T-helper 1 cell (primary cell): ENCODE measurements around the gene PMP22.
"Not testable (repeated sequence)": the region's sequence is repeated elsewhere in the genome, so short reads cannot be mapped to it uniquely, and the experiment has no call there.

Experiments used
- DNase-seq, 5 donors: peaks; one replicate each; pipeline ENCODE4 v3.0.0-alpha.2; 2012 to 2020

PMP22 gene

DNA sequence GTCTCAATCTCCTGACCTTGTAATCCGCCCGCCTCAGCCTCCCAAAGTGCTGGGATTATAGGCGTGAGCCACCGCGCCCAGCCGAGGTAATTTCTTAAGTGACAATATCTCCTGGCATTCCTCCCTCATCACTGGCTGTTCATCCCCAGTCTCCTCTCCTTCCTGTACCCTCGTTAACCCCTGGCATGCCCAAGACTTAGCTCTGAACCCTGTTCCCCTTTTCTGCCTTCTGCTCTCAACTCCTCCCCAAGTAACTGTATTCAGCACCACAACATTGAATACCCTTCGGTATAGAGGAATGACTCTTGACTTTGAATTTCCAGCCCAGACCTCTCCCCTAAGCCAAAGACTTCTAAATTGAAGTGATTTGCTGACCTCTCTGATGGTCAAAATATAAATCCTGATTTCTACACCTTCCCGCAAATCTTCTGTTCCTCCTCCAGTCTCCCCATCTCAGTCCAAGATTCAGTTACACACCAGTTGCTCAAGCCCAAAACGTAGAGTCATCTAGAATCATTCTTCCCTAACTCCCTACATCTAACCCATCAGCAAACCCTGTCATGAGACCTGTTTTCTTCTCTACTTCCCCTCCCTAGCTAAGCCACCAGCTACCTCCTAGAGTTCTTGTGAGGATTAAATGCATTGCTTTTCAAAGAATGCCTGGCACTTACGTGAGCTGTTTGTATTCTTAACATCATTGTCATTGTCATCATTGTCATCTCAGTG is 14.8 kb downstream of the PMP22 start:
- DNase-seq: no peak

DNA sequence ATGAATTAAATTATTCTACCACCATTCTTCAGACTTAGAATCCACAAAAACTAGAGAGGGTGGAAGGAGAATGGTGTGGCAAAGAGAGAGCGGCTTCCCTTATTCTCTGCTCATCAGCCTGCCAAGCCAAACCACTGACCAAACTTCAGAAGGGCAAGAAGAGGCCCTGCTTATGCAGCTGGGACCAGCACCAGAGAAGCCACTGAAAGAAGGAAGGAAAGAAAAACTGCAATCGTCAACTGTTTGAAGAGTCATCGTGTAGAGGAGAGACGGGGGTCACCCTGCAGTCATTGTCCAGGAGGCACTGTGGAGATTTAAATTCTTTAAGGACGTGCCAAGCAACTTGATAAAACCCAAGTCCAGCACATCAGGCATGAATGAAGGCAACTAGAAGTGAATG is 15.6 kb downstream of the PMP22 start:
- DNase-seq: no peak

DNA sequence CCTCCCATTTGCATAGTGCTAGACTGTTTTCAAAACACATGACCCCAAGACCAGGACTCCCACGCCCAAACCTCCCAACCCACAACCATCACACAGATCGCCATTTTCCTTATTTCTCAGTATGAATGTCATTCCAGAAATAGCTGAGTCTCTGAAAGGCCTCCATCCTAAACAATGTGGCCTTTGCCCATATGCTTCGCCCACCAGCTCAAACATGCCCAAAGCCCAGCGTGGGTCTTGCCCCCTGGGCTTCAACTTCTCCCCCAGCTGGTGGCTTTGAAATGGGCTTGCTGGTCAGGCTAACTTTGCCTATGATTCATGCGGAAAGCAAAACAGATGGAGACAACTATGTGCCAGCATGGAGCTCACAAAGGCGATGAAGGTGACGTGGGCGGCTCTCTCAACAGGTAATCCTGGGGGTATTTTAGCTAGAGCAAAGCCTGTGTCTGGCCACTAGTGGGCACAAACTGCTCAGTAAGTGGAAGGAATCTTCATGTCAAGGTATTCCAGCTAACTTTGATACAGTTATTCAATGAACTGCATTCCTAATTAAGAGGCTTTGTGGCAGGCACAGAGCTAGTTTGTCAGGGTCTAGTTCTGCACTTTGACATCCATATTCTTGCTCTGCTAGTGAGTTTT is 17.1 kb downstream of the PMP22 start:
- DNase-seq: no peak

DNA sequence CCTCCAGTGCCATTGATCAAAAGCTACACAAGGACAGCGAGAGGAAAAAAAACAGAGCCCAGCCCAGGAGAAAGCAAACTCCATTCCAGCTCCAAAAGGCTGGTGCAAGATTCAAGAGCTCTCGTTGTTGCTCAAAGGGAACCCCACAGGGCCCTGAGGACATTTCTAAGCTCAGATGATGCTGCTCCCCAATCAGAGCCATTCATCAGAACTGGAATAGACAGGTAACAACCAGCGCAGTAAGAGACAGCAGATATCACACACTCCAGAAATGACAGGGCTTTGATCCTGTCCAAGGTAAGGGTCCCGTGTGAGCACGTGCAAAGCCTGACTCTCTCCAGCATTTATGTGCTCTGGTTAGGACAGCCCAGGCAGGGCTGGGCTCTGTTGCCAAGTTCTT is 20.1 kb downstream of the PMP22 start:
- DNase-seq: no peak

DNA sequence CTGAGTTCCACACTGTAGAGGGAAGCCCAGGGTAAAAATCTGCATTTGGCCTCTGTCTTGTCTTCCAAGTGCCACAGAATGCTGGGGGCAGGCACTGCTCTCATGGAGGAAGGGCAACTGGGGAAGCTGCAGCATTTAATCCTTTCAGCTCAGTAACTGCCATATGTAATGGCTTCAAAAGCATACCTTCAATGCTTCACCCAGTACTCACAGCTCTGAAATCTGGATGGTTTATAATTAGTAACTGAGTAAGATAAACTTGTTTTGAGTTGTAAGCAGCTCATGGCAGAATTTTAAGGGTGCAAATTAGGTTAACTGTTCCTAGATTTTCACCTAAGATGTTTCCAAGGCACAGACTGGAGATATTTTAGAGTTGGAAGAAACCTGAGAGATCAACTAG is 24.5 kb downstream of the PMP22 start:
- no peak for DNase-seq

DNA sequence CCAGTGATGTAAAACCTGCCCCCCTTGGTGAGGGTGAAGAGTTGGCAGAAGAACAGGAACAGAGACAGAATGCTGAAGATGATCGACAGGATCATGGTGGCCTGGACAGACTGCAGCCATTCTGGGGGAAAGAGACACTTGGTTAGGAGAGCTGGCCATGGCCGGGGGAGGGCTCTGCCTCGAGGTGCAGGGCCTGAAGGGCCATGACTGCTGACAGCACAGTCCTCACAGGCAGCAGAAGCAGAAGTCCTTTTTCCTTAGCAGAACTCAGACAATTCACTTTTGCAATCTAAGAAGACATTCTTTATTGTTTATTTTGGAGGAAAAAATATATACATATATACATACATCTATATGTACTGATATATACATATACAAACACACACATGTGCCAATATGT is 25.6 kb downstream of the PMP22 start:
- DNase-seq: no peak

DNA sequence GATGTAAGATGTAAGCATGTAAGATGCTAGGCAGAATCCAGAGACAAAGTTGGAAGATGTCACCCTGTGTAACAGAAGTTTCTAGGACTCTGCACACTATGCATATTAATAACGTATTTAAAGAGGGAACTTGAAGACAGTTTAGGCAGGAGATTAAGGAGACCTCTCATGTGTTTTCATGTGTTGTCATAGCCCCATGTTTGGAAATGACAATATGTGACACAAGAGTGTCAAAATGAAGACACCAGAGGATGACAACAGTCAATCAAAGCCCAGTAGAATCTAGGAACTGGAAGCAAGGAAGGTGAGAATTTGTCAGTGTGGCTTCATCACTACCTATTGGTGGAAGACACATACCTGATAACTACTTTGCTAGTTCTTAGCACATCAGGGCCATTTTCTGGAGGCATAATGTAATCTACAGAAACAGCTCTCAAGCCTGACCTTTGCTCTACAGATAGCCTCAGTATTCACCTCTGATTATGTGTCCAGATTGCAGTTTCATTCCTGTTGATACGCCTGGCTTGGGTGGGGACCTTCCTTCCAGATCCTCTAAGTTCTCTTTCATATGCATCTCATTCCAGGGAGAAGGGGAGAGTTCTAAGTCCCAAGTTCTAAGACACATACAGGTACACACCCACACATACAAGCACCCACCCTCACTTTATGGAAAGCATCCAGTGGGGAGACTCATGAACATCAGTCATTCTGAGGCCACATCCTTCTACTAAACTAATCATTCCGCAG is 26.3 kb downstream of the PMP22 start:
- no peak for DNase-seq

DNA sequence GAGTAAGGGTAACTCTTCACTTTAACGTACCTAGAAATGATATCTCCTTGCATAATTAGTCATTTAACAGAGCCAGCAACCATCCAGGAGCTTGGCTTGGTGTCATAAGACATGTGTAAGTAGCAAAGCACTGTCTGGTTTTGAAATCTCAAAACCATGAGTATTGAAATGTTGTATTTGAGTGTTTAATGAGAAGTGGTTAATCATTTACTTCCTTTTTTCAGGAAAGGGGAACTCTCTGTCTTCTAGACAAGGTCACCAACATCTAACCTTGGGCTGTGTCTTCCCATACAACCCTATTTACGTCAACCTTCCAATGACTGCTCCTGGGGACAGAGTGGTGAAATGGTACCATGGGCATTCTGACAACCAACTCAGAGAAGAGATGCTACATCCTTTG is 27.1 kb downstream of the PMP22 start:
- no peak for DNase-seq

DNA sequence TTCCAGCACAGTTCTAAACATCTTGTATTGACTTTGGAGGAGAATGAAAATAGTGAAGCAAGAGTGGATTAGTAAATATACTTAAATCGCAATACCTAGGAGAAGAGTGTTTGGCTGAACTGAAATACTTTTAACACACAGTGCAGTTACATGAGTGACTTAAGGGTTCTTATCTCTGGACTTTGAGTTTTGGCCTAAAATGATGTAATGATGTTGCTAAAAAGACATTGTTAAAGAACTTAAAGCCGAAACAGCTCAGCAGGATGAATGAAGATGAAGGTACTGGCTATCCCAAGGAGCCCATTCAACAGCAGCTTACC is 28.1 kb downstream of the PMP22 start:
- DNase-seq: no peak

DNA sequence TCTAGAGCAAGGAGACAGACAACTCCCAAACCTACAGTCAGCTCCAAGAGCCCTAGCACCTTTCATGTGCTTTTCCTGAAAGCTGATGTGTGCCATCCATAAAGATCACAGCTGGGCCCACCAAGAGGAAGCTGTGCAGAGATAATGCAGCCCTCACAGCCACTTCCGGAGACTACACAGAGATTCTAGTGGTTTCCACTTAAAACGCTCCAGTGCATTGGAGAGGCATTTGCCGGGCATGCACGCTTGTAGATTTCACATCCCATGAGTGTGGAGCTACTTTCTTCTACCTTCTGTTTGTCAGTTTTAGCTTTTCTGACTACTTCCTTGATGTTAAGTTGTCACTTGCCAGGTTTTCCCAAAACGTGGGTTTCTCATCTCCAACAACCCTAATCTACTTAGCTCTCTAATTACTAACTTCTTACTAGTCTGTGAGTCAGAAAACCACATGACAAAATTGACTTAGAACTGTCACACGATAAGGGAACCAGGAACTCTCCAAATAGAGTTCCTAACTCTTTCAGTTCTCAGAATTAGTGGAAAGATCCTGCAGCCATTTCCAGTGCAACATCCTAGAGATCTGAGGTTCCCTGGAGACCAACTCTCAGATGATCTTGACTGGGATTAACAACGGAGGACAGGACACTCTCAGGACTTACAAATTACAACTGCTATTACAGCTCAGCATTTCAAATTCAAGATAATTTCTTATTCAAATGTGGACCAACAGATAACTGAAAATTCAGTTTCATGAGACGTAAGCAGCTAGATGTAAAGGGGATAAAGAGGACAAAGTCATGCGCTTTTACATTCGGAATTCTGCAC is 28.6 kb downstream of the PMP22 start:
- no peak for DNase-seq

DNA sequence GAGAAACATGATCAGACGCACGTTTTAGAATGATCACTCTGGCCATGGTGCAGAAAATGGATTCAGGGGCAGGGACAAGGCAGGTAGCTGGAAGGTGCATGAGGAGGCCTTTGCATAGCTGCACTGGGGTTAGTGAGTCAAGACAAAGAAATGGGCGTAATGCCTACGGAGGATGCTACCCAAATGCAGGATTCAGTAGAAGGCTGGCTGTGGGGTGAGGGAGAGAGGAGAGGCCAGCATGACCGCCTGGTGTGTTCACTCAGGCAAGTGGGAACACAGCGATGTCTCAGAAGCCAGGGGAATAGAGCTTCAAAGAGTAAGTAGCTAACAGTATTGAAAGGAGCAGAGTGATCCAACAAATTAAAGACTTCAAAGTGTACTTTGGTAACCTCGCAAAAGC is 31.2 kb downstream of the PMP22 start:
- no peak for DNase-seq

DNA sequence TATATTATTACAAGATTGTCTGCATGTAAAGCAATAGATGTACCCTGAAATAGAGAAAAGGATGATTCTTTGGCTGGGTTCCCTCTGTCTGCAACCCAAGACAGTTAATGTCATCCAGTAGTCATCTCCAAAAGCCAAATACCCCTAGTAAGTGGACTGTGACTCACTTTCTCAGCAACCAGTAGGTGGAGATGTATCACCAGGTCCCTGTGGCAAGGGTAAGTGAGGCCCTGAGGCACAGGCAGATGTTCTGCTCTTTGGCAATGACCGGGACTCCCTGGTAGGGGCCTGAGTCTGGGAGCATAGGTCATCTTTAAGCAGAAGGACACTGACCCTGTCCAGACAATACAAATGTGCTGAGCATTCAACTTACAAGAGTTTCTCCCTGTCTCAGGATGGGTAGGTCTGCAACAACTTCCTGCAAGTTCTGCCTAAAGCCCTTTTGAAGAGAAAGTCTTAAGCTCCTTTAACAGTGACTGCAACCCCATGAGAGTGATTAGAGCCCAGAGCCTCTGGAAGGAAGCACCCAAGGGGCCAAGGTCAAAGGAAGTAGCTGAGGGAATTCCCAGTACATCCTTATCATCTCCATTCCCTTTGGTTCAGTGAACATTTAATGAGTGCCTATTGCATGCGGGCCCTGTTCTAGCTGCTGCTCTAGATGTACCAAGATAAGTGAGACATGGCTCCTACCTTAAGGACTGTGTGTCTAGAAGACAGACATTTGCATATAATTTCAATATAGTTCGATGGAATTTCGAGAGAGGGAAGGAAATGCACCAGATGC is 31.9 kb downstream of the PMP22 start:
- no peak for DNase-seq

DNA sequence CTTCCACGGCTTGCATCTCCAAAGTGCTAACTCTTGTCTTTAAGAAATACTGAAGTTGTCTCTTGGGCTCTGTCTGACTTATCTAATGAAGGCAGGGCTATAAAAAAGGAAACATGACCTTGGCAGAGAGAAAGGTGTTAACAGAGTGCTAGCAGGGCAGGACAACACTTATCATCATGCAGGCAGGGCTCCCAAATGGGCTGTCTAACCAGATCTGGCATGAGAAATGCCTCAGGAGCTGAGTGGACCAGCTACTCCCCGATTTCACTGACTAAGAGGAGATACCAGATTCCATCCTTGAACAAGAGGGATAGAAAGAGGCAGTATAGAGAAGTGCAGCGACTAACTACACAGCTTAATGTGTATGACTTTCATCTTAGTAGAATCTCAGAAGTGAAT is 32.6 kb downstream of the PMP22 start:
- DNase-seq: no peak

DNA sequence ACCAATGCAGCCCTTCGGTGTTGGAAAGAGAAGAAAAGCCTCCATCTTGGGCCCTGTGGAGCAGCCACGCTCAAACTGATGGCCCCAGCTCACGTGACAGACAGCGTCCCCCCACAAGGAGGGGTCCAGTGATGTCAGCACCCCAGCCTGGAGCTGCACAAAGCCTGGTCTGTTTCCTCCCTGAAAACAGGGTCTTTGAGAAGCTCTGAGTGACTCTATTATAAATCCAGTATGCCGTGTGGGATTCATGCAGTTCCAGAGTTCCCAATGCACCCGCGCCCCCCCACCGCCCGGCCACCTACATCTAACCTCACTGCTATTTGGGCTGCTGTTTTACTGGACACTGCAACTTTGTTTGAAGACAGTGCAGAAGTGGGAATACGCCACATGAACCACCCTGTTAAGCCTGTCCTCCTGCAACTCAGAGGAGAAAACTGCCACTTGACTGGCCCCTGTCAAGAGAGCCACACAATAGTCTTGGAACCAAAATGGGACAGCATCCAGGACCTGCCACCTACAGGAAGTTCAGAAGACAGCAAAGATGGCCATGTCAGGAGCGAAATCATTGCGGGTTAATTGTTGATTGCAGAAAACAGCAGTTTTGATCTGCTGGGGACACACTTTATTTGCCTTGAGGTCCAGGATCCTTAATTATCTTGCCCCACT is 33.1 kb downstream of the PMP22 start:
- DNase-seq: no peak

DNA sequence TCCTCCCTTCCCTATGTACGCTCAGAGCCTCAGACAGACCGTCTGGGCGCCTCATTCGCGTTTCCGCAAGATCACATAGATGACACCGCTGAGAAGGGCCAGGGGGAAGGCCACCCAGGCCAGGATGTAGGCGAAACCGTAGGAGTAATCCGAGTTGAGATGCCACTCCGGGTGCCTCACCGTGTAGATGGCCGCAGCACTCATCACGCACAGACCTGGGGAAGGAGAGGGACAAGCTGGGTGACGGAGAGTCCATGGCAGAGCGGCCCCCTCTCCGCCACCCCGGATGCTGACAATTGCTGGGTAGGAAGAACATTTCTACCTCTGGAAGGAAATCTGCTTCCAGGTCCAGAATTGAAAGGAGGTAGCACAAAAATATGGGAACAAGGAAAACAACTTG is 34.3 kb downstream of the PMP22 start:
- no peak for DNase-seq

DNA sequence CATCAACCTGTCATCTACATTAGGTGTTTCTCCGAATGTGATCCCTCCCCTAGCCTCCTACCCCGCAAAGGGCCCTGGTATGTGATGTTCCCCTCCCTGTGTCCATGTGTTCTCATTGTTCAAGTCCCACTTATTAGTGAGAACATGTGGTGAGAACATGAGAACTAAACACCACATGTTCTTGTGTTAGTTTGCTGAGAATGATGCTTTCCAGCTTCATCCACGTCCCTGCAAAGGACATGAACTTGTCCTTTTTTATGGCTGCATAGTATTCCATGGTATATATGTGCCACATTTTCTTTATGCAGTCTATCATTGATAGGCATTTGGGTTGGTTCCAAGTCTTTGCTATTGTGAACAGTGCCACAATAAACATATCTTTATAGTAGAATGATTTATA is 43.3 kb downstream of the PMP22 start:
- not testable (repeated sequence) for DNase-seq

DNA sequence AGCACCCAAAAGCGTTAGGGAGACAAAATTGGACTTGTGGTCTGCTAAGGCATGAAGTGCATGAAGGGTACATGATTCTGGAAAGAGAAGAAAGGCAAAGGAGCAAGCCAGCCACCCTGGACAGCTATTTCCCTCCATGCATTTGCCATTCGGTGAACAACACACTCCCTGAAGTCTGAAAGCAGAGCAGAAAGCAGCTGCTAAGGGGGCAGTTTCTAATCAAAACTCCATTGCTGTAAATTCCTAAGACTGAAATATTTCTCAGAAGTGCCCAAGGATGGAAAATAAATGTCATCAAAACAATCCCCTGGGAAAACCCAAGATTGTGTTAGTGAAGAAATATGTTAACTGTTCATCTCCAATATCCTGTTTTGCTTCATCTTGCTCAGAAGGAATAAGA is 44.3 kb downstream of the PMP22 start:
- no peak for DNase-seq

DNA sequence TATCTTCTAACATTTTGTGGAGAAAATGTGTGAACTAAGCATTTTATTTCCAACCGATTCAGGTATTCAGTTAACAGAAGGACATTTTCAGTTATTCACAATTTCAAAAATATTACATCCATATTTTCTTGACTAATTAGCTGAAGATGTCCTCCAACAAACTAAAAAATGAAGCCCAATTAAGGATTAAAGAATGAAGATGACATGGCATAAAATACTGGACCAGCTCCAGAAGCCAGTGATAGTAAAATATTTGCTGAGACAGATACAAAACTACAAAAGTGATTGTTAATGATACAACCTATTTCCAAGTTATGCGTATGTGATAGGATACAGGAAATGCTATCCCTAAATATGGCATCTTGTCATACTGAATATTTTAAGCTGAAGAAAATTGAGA is 48.6 kb downstream of the PMP22 start:
- DNase-seq: no peak

DNA sequence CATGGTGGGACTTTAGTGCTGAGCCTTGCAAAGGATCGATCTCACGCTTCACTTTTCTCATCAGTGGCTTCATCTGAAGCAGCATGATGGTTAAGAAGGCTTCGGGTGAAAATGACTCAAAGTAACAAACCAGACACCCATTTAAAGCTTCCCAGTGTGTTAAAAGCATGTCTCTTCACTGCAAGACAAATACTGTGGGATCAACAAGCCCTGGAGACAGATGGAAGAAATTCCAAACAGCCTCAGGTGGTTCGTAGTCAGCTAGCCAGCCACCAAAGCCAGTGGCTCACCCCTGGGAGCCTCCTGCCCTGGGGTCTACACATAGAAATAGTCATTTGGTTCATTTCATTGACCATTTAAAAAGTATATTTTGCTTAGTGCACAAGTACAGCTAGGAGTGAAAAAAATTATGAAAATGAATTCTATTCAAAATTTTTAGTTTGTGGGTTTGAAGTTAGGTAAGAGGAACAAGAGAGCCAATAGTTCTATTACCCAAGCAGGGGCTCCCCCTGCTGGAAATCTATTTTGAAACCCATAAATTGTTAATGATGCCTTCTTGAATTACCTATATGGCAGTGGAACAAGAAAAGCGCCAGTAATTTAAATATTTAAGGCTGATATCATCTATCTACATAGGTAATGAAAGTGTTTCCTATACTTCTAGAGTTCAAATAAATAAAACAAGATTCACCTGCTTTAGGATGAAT is 51.6 kb downstream of the PMP22 start:
- DNase-seq: no peak

DNA sequence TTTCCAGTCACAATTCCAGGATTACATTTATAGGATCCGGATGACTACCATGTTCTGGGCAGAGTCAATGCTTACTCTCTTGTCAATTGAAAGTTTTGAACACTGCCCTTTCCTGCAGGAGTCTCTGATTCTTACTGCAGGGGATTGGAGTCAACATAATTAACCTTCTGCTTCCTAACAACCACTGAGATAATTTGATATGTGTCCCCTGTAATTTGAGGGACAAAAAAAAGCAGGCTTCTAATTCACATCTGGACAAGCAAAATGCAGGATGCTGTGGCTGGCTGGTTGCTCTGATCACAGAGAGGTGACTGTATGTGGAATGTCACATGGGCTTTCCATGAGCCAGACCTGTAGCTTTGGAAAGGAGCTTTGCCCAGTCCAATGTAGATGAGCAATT is 54.9 kb downstream of the PMP22 start:
- no peak for DNase-seq

DNA sequence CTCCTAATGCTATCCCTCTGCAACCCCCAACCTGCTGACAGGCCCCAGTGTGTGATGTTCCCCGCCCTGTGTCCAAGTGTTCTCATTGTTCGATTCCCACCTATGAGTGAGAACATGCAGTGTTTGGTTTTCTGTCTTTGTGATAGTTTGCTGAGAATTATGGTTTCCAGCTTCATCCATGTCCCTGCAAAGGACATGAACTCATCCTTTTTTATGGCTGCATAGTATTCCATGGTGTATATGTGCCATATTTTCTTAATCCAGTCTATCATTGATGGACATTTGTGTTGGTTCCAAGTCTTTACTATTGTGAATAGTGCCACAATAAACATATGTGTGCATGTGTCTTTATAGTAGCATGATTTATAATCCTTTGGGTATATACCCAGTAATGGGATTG is 62.1 kb downstream of the PMP22 start:
- DNase-seq: not testable (repeated sequence)
